Heart right ventricle (tissue), 16 donors: ENCODE measurements around the gene RBBP4. TPM values are rescaled to one million over a fixed set of nuclear protein-coding genes. Genes with fewer than 3 reads are reported as not detected.

Experiments
- ATAC-seq, 8 donors: fragments of 200-7000 bp; cut with Tn5 transposase; one replicate each; pipeline ENCODE4 v1.9.1; 2020; ENCODE audit warnings: mild to moderate bottlenecking in 8 of 8, moderate library complexity in 8 of 8, moderate number of reproducible peaks in 1 of 8
- DNase-seq, 2 donors: peaks; one replicate each; pipeline ENCODE4 v3.0.0-alpha.2; 2020
- H3K27ac ChIP-seq, 10 donors: fragments of 200-600 bp; sonication (generic) in 2 of 10; one replicate each; pipeline versions ENCODE4 v1.5.0 to v1.8.0; 2020 to 2022; ENCODE audit warnings: mild to moderate bottlenecking in 3 of 10
- H3K27me3 ChIP-seq, 7 donors: fragments of 200-600 bp; one replicate each; pipeline ENCODE4 v1.8.0; 2021 to 2022; ENCODE audit warnings: mild to moderate bottlenecking in 2 of 7
- H3K36me3 ChIP-seq, 9 donors: fragments of 200-600 bp; sonication (generic) in 1 of 9; one replicate each; pipeline versions ENCODE4 v1.5.0 to v1.8.0; 2020 to 2022; ENCODE audit warnings: mild to moderate bottlenecking in 2 of 9
- H3K4me1 ChIP-seq, 9 donors: fragments of 200-600 bp; sonication (generic) in 1 of 9; one replicate each; pipeline versions ENCODE4 v1.5.0 to v1.8.0; 2020 to 2022; ENCODE audit warnings: mild to moderate bottlenecking in 4 of 9
- H3K4me3 ChIP-seq, 10 donors: fragments of 200-600 bp; sonication (generic) in 2 of 10; one replicate each; pipeline versions ENCODE4 v1.5.0 to v1.8.0; 2020 to 2022; ENCODE audit warnings: mild to moderate bottlenecking in 7 of 10, moderate library complexity in 2 of 10
- H3K9me3 ChIP-seq, 11 donors: fragments of 200-600 bp in 10 of 11; sonication (generic) in 2 of 11; one replicate each; pipeline versions ENCODE4 v1.5.0 to v1.8.0; 2013 to 2022; ENCODE audit warnings: mild to moderate bottlenecking in 2 of 11, control low read depth in 1 of 11, moderate library complexity in 1 of 11
- CTCF ChIP-seq, 9 donors: fragments of 200-600 bp; sonication (generic) in 2 of 9; IDR thresholded peaks; one replicate each; pipeline versions ENCODE4 v1.5.0 to v1.8.0; 2021 to 2022; ENCODE audit warnings: antibody characterized with exemption in 9 of 9, mild to moderate bottlenecking in 5 of 9, moderate library complexity in 1 of 9
- WGBS, 2 donors: extraction: QIAGEN DNeasy Blood & Tissue Kit; methylation state at CpG; one replicate each; pipeline ENCODE4 v1.1.7; 2013; ENCODE audit warnings: inconsistent platforms in 1 of 2; 5-methylcytosine and 5-hydroxymethylcytosine counted together
- intact Hi-C, 10 donors: fragments of 100-400 bp; cut with DNase I; formaldehyde crosslinking; loops; one replicate each; pipeline versions ENCODE4 v1.11.1 to v1.14.2; 2022
- polyA plus RNA-seq, 2 donors: library from polyadenylated mRNA; stranded (reverse); fragments of 200-250 nt; gene quantifications; one replicate each; pipeline ENCODE4 v1.2.3, GENCODE V29; 2013
- total RNA-seq, 10 donors: library from RNA; stranded (reverse); fragmentation: NEBNext Ultra II Directional in 3 of 10; extraction: Animal tissue kit (Norgen Biotek cat#: 25700) in 3 of 10; gene quantifications; one replicate each; pipeline versions ENCODE4 v1.2.1 to v1.2.4, GENCODE V29; 2021 to 2023
- donor health status: Arrhythmogenic right ventricular cardiomyopathy.
- donor health status: ischemic (EF 13 %, LVEDD 7.1; RV severe dilation, severe dysfunction).
- donor health status: healthy with polysubstance abuse.
- donor health status: DM: no; HTN: yes; CAD: no.
- donor health status: DM: no; HTN: no; CAD: no.
- donor health status: ischemic (EF 25% LVEDD 6.9; RV normal size, moderate dysfunction).
- donor health status: ischemic (EF 25% LVEDD 5.7; RV mildly dilated, moderate dysfunction).
- donor health status: healthy.
- donor health status: DM: yes; HTN: yes; CAD: no.
- donor health status: Ischemic cardiomyopathy.
- donor health status: ischemic (EF 35%, LVEDD 5.7; RV mildly dilated, moderate dysfunction).
- donor health status: nonischemic (EF 11% LVEDD 7.7; RV severe dilation, severe dysfunction).
- donor health status: DM: yes; HTN: yes; CAD: no.
- donor health status: PGD.
- donor health status: ischemic (EF 29% LVEDD 5.4; RV normal size, mild dysfunction).
- donor health status: nonischemic (EF 23%, LVEDD 6.1; RV moderate dilation, normal function).

The RBBP4 gene
- total and polyA plus RNA-seq, 12 donors: 17.9 to 119 (median 109) TPM

GRCh38 chr1:32683397-32683796 is 32.4 kb downstream of the RBBP4 start:
- ATAC-seq (no peak), DNase-seq (no peak)
- Histone ChIP-seq H3K27ac (peak overlapping the region in 4 of 10 donors; percentile 13 to 38 (median 26)), H3K4me1 (peaks cover 7 to 48% (median 21%) of the 10 kb centered on the region in 9 donors), H3K36me3 (peaks cover 0 to 97% (median 28%) of the 10 kb centered on the region in 9 donors), H3K27me3 (no peaks in the 10 kb centered on the region), H3K4me3 (no peak overlapping the region), H3K9me3 (no peaks in the 10 kb centered on the region)
- TF ChIP-seq CTCF (IDR thresholded peaks at IDR 0.05): no peak
- intact Hi-C loops: no loop called here
- 87 to 89% methylated on average over 3 of the region's 3 CpGs for WGBS, 2 donors

- Histone ChIP-seq H3K4me1 (peaks cover 7 to 48% (median 21%) of the 10 kb centered on the region in 9 donors), H3K36me3 (peaks cover 0 to 90% (median 28%) of the 10 kb centered on the region in 9 donors), H3K27me3 (no peaks in the 10 kb centered on the region), H3K4me3 (no peak overlapping the region), H3K9me3 (no peaks in the 10 kb centered on the region), H3K27ac (peak overlapping the region in 6 of 10 donors; percentile 13 to 52 (median 22))
- DNase-seq (peak in 1 of 2 donors; percentile 44), ATAC-seq (peak; percentile 12 to 77 (median 61))
- no peak for TF ChIP-seq CTCF (IDR thresholded peaks at IDR 0.05)
- 38 to 54% methylated on average over 2 of the region's 2 CpGs for WGBS, 2 donors
- intact Hi-C loops: no loop called here
These were observed 33.3 kb downstream of the RBBP4 start for GRCh38 chr1:32684167-32684811.

- intact Hi-C loops: no loop called here
- no peak for DNase-seq
- Histone ChIP-seq H3K27ac (peak overlapping the region in 3 of 10 donors; percentile 18 to 52 (median 38)), H3K36me3 (peaks cover 0 to 77% (median 25%) of the 10 kb centered on the region in 9 donors), H3K27me3 (no peaks in the 10 kb centered on the region), H3K4me1 (peaks cover 7 to 48% (median 21%) of the 10 kb centered on the region in 9 donors), H3K9me3 (no peaks in the 10 kb centered on the region), H3K4me3 (no peak overlapping the region)
- peak in 4 of 8 donors; percentile 28 to 51 (median 41) for ATAC-seq
- 47 to 57% methylated on average over 2 of the region's 2 CpGs for WGBS, 2 donors
- no peak for TF ChIP-seq CTCF (IDR thresholded peaks at IDR 0.05)
These were observed 34.5 kb downstream of the RBBP4 start for GRCh38 chr1:32685498-32685897.

- H3K27me3 ChIP-seq: no peaks in the 10 kb centered on the region
- 96 to 98% methylated on average over 2 of the region's 2 CpGs for WGBS, 2 donors
- ATAC-seq (no peak), DNase-seq (no peak)
- TF ChIP-seq CTCF (IDR thresholded peaks at IDR 0.05): no peak
- no peaks in the 10 kb centered on the region for H3K9me3 ChIP-seq
- H3K36me3 ChIP-seq: peaks cover 0 to 69% (median 16%) of the 10 kb centered on the region in 9 donors
- H3K4me1 ChIP-seq: peaks cover 7 to 40% (median 15%) of the 10 kb centered on the region in 9 donors
- no peak overlapping the region for H3K27ac ChIP-seq
- no peak overlapping the region for H3K4me3 ChIP-seq
- intact Hi-C loops: no loop called here
These were observed 35.4 kb downstream of the RBBP4 start for GRCh38 chr1:32686387-32686786.
